Upper lobe of left lung (tissue), 6 donors: ENCODE results near the gene ANKFN1. TPM values are rescaled to one million over a fixed set of nuclear protein-coding genes. Genes with fewer than 3 reads are reported as not detected.

Source experiments
- ATAC-seq, 2 donors: fragments of 200-7000 bp; cut with Tn5 transposase; one replicate each; pipeline ENCODE4 v1.9.1; 2022; ENCODE audit warnings: mild to moderate bottlenecking in 2 of 2, moderate library complexity in 2 of 2; ENCODE audit not compliant: low FRiP score in 2 of 2
- DNase-seq, 2 donors: peaks; one replicate each; pipeline ENCODE4 v3.0.0-alpha.2; 2019 to 2020
- H3K27ac ChIP-seq, 4 donors: fragments of 200-600 bp; sonication (generic); one replicate each; pipeline ENCODE4 v1.5.1; 2016 to 2019
- H3K27me3 ChIP-seq, 4 donors: fragments of 200-600 bp; sonication (generic); one replicate each; pipeline ENCODE4 v1.5.1; 2017 to 2019
- H3K36me3 ChIP-seq, 4 donors: fragments of 200-600 bp; sonication (generic); one replicate each; pipeline ENCODE4 v1.5.1; 2016 to 2019
- H3K4me1 ChIP-seq, 4 donors: fragments of 200-600 bp; sonication (generic); one replicate each; pipeline ENCODE4 v1.5.1; 2018 to 2019
- H3K4me3 ChIP-seq, 4 donors: fragments of 200-600 bp; sonication (generic); one replicate each; pipeline ENCODE4 v1.5.1; 2017 to 2019; ENCODE audit warnings: mild to moderate bottlenecking in 2 of 4, moderate library complexity in 1 of 4
- H3K9me3 ChIP-seq, 4 donors: fragments of 200-600 bp; sonication (generic); one replicate each; pipeline ENCODE4 v1.5.1; 2018 to 2019
- CTCF ChIP-seq, 6 experiments: fragments of 450-650 bp in 4 of 6; fragments of 200-600 bp in 2 of 6; sonication (generic) in 2 of 6; IDR thresholded peaks; one replicate each; pipeline ENCODE4 v1.5.1; 2016 to 2019; ENCODE audit warnings: antibody characterized with exemption in 6 of 6
- EP300 ChIP-seq, 4 donors: sonication (generic); formaldehyde crosslinking; IDR thresholded peaks; one replicate each; pipeline ENCODE4 v1.5.1; 2017; ENCODE audit warnings: antibody characterized with exemption in 4 of 4, control low read depth in 2 of 4
- POLR2A ChIP-seq, 4 donors: fragments of 450-650 bp; IDR thresholded peaks; one replicate each; pipeline ENCODE4 v1.5.1; 2016 to 2017; ENCODE audit warnings: antibody characterized with exemption in 4 of 4, mild to moderate bottlenecking in 2 of 4
- POLR2AphosphoS5 ChIP-seq, 2 donors: sonication (generic); formaldehyde crosslinking; IDR thresholded peaks; one replicate each; pipeline ENCODE4 v1.5.1; 2017; ENCODE audit warnings: antibody characterized with exemption in 2 of 2
- WGBS, 2 donors: methylation state at CpG; one replicate each; pipeline ENCODE4 v1.1.5; 2017 to 2018; 5-methylcytosine and 5-hydroxymethylcytosine counted together
- total RNA-seq, 6 donors: library from RNA; depleted of rRNA in 4 of 6; stranded (reverse); fragments of >200 nt in 4 of 6; gene quantifications; one replicate each; pipeline versions ENCODE4 v1.1.0 to v1.2.1, GENCODE V29; 2016 to 2021
- donor health status: DM: no; HTN: no; CAD: no; lungs with moderate emphysema.
- donor health status: DM: no; HTN: yes; CAD: no; lungs with severe emphysema.

Gene ANKFN1
- total RNA-seq, 6 donors from 2014 or later, result 0.55 to 14.4 (median 2.6) TPM

GRCh38 chr17:56186222-56186786 lies 33.0 kb downstream of the ANKFN1 start:
- DNase-seq (no peak), ATAC-seq (peak in 1 of 2 donors; percentile 57)
- H3K9me3 ChIP-seq, result no peaks in the 10 kb centered on the region
- H3K4me3 ChIP-seq, result no peak overlapping the region
- no peaks in the 10 kb centered on the region for H3K27me3 ChIP-seq
- TF ChIP-seq POLR2AphosphoS5 (IDR thresholded peaks at IDR 0.05) (no peak), EP300 (IDR thresholded peaks at IDR 0.05) (no peak), CTCF (IDR thresholded peaks at IDR 0.05) (no peak), POLR2A (IDR thresholded peaks at IDR 0.05) (no peak)
- H3K4me1 ChIP-seq, result no peaks in the 10 kb centered on the region
- WGBS, 2 donors, result 81 to 83% methylated on average over 7 of the region's 7 CpGs
- H3K27ac ChIP-seq, result no peak overlapping the region
- H3K36me3 ChIP-seq, result no peaks in the 10 kb centered on the region

DNA sequence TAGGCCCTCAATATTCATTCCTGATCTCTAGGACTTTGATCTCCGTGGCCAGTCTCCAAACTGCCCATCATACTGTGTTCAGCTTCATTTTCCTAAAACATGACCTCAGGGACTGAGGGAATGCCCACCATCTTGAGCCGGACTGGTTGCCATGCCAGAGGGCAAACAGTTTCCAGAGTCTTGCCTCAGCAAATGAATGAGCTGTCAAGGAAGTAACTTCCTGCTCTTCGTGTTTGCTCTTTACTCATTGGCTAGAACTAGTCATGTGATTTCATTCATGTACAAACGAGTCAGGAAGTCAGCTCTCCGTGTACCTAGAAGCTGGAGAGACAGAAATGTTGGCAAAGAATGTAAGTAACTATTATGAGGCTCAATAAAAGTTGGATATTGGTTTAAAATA lies 50.2 kb downstream of the ANKFN1 start:
- no peak overlapping the region for H3K27ac ChIP-seq
- ATAC-seq (no peak), DNase-seq (no peak)
- no peaks in the 10 kb centered on the region for H3K9me3 ChIP-seq
- 61 to 65% methylated on average over 5 of the region's 5 CpGs for WGBS, 2 donors
- H3K4me1 ChIP-seq, result no peaks in the 10 kb centered on the region
- H3K4me3 ChIP-seq, result no peak overlapping the region
- TF ChIP-seq CTCF (IDR thresholded peaks at IDR 0.05), result no peak
- TF ChIP-seq EP300 (IDR thresholded peaks at IDR 0.05), result no peak
- H3K36me3 ChIP-seq, result no peaks in the 10 kb centered on the region
- no peaks in the 10 kb centered on the region for H3K27me3 ChIP-seq

GRCh38 chr17:56206351-56206750 lies 53.1 kb downstream of the ANKFN1 start:
- 68 to 75% methylated on average over 6 of the region's 6 CpGs for WGBS, 2 donors
- Histone ChIP-seq H3K27ac (no peak overlapping the region), H3K27me3 (no peaks in the 10 kb centered on the region), H3K36me3 (no peaks in the 10 kb centered on the region), H3K4me3 (no peak overlapping the region), H3K4me1 (no peaks in the 10 kb centered on the region), H3K9me3 (peaks cover 0 to under 1% (median 0%) of the 10 kb centered on the region in 4 donors)
- DNase-seq (no peak), ATAC-seq (no peak)
- TF ChIP-seq POLR2AphosphoS5 (IDR thresholded peaks at IDR 0.05) (no peak), EP300 (IDR thresholded peaks at IDR 0.05) (no peak), POLR2A (IDR thresholded peaks at IDR 0.05) (no peak), CTCF (IDR thresholded peaks at IDR 0.05) (no peak)

DNA sequence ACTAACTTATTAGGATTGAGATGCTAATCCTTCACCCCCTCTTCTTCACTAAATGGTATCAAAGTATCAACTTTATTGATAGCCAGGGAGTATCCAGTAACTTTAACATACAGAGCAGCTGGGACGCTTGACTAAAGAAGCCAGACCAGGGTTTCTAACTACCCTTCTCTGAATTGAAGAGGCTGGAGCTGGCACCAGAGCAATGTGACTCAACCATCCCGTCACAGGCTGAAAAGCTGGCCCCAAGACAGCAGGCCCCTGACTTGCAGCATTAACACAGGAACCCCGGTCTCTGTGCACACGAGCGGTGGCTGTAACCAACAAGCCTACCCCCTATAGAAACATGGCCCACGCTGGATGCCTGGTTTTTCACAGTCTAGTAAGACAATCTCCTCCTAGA lies 59.8 kb downstream of the ANKFN1 start:
- no peaks in the 10 kb centered on the region for H3K4me1 ChIP-seq
- no peak for DNase-seq
- H3K9me3 ChIP-seq, result peaks cover 0 to 3% (median 0%) of the 10 kb centered on the region in 4 donors
- 77 to 84% methylated on average over 6 of the region's 6 CpGs for WGBS, 2 donors
- ATAC-seq, result no peak
- TF ChIP-seq CTCF (IDR thresholded peaks at IDR 0.05) (no peak), POLR2A (IDR thresholded peaks at IDR 0.05) (no peak), EP300 (IDR thresholded peaks at IDR 0.05) (no peak), POLR2AphosphoS5 (IDR thresholded peaks at IDR 0.05) (no peak)
- H3K27me3 ChIP-seq, result no peaks in the 10 kb centered on the region
- H3K36me3 ChIP-seq, result no peaks in the 10 kb centered on the region
- no peak overlapping the region for H3K4me3 ChIP-seq
- H3K27ac ChIP-seq, result no peak overlapping the region

GRCh38 chr17:56217921-56218320 lies 64.6 kb downstream of the ANKFN1 start:
- Histone ChIP-seq H3K4me3 (no peak overlapping the region), H3K27me3 (no peaks in the 10 kb centered on the region), H3K9me3 (no peaks in the 10 kb centered on the region), H3K4me1 (no peaks in the 10 kb centered on the region), H3K27ac (no peak overlapping the region), H3K36me3 (no peaks in the 10 kb centered on the region)
- ATAC-seq (no peak), DNase-seq (no peak)
- no peak for TF ChIP-seq POLR2A (IDR thresholded peaks at IDR 0.05)
- TF ChIP-seq CTCF (IDR thresholded peaks at IDR 0.05), result no peak
- no peak for TF ChIP-seq POLR2AphosphoS5 (IDR thresholded peaks at IDR 0.05)
- TF ChIP-seq EP300 (IDR thresholded peaks at IDR 0.05), result no peak
- WGBS, 2 donors, result 87 to 88% methylated on average over 2 of the region's 2 CpGs
